Chondrocyte (in vitro differentiated cells): Measurements from ENCODE around the gene TEKT3. TPM values are rescaled to one million over a fixed set of nuclear protein-coding genes. Genes with fewer than 3 reads are reported as not detected.

Source experiments
- DNase-seq: peaks from one replicate; pipeline ENCODE4 v3.0.0; 2021; ENCODE audit warnings: mixed read lengths, low spot score
- H3K27ac Mint-ChIP-seq: one replicate; pipeline ENCODE4 v1.8.0; 2021; ENCODE audit warnings: mild to moderate bottlenecking, moderate library complexity, mixed read lengths; ENCODE audit not compliant: unreplicated experiment
- H3K27me3 Mint-ChIP-seq: 2 replicates; pipeline ENCODE4 v1.8.0; 2021; ENCODE audit warnings: low read depth, mixed read lengths
- H3K36me3 Mint-ChIP-seq: 2 replicates; pipeline ENCODE4 v1.8.0; 2021; ENCODE audit warnings: low read depth, mixed read lengths
- H3K4me1 Mint-ChIP-seq: 2 replicates; pipeline ENCODE4 v1.8.0; 2021; ENCODE audit warnings: low read depth, mild to moderate bottlenecking, mixed read lengths
- H3K4me3 Mint-ChIP-seq: one replicate; pipeline ENCODE4 v1.8.0; 2021; ENCODE audit warnings: mild to moderate bottlenecking, moderate library complexity, mixed read lengths; ENCODE audit not compliant: unreplicated experiment
- H3K9me3 Mint-ChIP-seq: 2 replicates; pipeline ENCODE4 v1.8.0; 2021; ENCODE audit warnings: low read depth, mixed read lengths
- CTCF ChIP-seq: fragments of 200-600 bp; sonication (generic); IDR thresholded peaks from 2 replicates; pipeline ENCODE4 v1.5.0; 2021; ENCODE audit warnings: antibody characterized with exemption, mild to moderate bottlenecking, moderate library complexity
- total RNA-seq: library from RNA; stranded (reverse); gene quantifications from 3 replicates; pipeline ENCODE4 v1.2.1, GENCODE V29; 2021

The TEKT3 gene
- total RNA-seq, 1 donor from 2014 or later: 0.82 TPM

GRCh38 chr17:15287538-15288267 is 53.7 kb downstream of the TEKT3 start:
- no peak for DNase-seq
- no peak for TF ChIP-seq CTCF
- no peak overlapping the region for H3K27ac Mint-ChIP-seq
- H3K36me3 Mint-ChIP-seq: no peaks in the 10 kb centered on the region
- H3K27me3 Mint-ChIP-seq: no peaks in the 10 kb centered on the region
- peaks cover 8% of the 10 kb centered on the region for H3K9me3 Mint-ChIP-seq
- peaks cover 28% of the 10 kb centered on the region for H3K4me1 Mint-ChIP-seq
- H3K4me3 Mint-ChIP-seq: no peak overlapping the region

DNA sequence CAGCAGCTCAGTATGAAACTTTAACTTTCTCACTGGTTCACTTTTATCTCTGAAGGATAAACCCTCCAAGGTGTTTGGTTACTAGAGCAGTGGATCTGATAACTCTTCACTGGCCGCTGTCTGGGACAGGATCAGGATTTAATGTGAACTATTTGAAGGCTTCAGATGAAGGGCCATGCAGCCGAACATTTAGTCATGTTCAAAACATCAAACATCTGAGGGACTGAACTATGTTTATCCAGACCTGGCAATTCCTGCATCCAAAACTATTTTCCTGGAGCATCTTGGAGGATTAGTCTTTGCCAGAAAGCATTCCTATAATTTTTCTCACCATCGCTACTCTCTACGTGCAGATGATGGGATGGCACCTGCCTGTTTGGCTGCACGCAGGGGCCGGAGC is 55.9 kb downstream of the TEKT3 start:
- Mint-ChIP-seq H3K4me1 (peaks cover 13% of the 10 kb centered on the region), H3K36me3 (no peaks in the 10 kb centered on the region), H3K27ac (no peak overlapping the region), H3K27me3 (no peaks in the 10 kb centered on the region), H3K4me3 (no peak overlapping the region), H3K9me3 (peaks cover 5% of the 10 kb centered on the region)
- DNase-seq: no peak
- no peak for TF ChIP-seq CTCF

DNA sequence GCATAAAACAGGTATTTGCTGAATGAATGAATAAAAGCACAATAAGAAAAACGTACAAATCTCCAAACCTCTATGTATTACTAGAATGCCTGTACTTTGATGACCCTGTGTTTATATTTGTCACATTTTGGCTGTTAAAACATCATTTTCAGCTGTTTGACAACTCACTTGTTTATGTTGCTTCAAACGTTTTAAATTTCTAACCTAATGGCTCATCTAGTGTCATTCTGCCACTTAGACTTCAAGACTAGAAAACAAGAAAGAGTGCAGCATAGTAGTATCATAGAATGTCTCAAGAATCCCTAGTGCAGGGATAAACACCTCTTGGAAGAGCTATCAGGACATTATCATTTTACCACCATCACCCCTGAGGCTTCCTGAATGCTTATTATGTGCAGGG is 56.9 kb downstream of the TEKT3 start:
- no peak for TF ChIP-seq CTCF
- no peak overlapping the region for H3K27ac Mint-ChIP-seq
- no peak for DNase-seq
- H3K4me3 Mint-ChIP-seq: no peak overlapping the region
- peaks cover 5% of the 10 kb centered on the region for H3K9me3 Mint-ChIP-seq
- H3K4me1 Mint-ChIP-seq: peaks cover 10% of the 10 kb centered on the region
- no peaks in the 10 kb centered on the region for H3K27me3 Mint-ChIP-seq
- H3K36me3 Mint-ChIP-seq: no peaks in the 10 kb centered on the region

DNA sequence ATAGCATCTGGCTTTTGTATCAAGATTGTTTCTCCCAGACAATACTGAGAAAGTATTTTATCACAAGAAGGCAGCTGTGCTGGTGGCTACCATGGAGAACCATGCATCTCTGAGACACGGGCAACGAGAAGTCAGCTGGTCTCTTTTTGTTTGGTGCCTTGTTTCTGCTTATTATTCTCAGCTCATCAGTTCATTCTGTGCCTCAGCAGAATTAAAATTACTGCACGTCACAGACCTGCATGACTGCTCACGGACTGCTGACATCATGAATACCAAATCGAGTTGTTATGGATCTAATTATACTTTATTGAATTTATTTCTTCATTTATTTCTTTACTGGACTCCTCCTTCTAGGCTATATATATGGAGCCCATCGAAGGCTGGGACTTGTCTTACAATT is 57.3 kb downstream of the TEKT3 start:
- Mint-ChIP-seq H3K36me3 (no peaks in the 10 kb centered on the region), H3K4me1 (peaks cover 7% of the 10 kb centered on the region), H3K27me3 (no peaks in the 10 kb centered on the region), H3K27ac (no peak overlapping the region), H3K9me3 (peaks cover 5% of the 10 kb centered on the region), H3K4me3 (no peak overlapping the region)
- TF ChIP-seq CTCF: no peak
- DNase-seq: no peak

DNA sequence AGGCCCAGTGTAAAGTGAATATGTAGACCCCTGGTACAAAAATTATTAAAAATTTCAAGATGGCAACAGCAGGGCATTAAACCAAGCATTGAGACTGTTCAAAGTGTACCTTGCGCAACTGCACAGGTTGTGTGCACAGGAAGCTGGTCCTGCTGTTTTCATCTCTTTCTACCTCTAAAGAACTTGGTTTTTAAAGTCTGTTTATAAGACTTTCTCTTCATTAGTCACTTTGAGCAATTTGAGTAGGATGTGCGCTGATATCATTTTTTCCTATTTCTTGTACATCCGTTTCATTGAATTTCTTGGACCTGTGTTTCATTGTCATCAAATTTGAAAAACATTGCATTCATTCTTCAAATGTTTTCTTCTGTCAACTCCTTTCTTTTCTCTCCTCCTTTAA is 59.5 kb downstream of the TEKT3 start:
- Mint-ChIP-seq H3K4me1 (peaks cover 12% of the 10 kb centered on the region), H3K36me3 (no peaks in the 10 kb centered on the region), H3K4me3 (no peak overlapping the region), H3K27me3 (no peaks in the 10 kb centered on the region), H3K27ac (no peak overlapping the region), H3K9me3 (peaks cover 2% of the 10 kb centered on the region)
- no peak for TF ChIP-seq CTCF
- DNase-seq: no peak
